ENCODE data around the gene TMOD1.

DNA sequence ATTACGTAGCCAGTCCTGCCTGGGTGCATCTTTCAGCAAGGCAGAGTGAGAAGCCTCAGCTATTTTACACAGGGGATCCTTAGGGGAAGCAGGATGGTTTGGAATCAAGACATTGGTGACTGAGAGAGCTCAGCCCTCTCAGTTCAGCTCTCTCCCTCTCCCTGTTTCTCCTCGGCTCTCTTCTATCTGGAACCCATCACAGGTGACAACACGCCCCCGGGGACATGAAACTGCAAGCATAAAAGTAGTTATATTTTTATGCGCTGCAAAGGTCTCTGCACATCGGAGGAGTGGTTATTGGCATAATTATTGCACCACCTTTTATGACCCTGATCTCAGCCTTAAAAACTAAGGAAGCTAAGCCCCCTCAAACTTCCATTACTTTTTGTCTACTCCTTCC lies 14.2 kb downstream of the TMOD1 start:
- no peak for TF ChIP-seq SNAI2 (CRISPR knock-in tag; IDR thresholded peaks at IDR 0.05)
- TF ChIP-seq ZNF70 (CRISPR knock-in tag; IDR thresholded peaks at IDR 0.05) = no peak
- TF ChIP-seq PPARA (CRISPR knock-in tag; IDR thresholded peaks at IDR 0.05; ENCODE audit: borderline replicate concordance) = no peak
- TF ChIP-seq ZNF8 (CRISPR knock-in tag; IDR thresholded peaks at IDR 0.05) = no peak
- TF ChIP-seq, protein P1, sequence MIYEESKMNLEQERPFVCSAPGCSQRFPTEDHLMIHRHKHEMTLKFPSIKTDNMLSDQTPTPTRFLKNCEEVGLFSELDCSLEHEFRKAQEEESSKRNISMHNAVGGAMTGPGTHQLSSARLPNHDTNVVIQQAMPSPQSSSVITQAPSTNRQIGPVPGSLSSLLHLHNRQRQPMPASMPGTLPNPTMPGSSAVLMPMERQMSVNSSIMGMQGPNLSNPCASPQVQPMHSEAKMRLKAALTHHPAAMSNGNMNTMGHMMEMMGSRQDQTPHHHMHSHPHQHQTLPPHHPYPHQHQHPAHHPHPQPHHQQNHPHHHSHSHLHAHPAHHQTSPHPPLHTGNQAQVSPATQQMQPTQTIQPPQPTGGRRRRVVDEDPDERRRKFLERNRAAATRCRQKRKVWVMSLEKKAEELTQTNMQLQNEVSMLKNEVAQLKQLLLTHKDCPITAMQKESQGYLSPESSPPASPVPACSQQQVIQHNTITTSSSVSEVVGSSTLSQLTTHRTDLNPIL (CRISPR knock-in tag; IDR thresholded peaks at IDR 0.05; ENCODE audit: low read depth) = no peak
- TF ChIP-seq, protein P2, sequence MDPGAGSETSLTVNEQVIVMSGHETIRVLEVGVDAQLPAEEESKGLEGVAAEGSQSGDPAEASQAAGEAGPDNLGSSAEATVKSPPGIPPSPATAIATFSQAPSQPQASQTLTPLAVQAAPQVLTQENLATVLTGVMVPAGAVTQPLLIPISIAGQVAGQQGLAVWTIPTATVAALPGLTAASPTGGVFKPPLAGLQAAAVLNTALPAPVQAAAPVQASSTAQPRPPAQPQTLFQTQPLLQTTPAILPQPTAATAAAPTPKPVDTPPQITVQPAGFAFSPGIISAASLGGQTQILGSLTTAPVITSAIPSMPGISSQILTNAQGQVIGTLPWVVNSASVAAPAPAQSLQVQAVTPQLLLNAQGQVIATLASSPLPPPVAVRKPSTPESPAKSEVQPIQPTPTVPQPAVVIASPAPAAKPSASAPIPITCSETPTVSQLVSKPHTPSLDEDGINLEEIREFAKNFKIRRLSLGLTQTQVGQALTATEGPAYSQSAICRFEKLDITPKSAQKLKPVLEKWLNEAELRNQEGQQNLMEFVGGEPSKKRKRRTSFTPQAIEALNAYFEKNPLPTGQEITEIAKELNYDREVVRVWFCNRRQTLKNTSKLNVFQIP (CRISPR knock-in tag; IDR thresholded peaks at IDR 0.05; ENCODE audit: borderline replicate concordance, low read depth) = no peak
- no peak for TF ChIP-seq ZNF565 (CRISPR knock-in tag; conservative IDR thresholded peaks at IDR 0.05; ENCODE audit: low read depth)
- TF ChIP-seq RARB (CRISPR knock-in tag; IDR thresholded peaks at IDR 0.05) = no peak
- no peak for TF ChIP-seq ESRRG (CRISPR knock-in tag; IDR thresholded peaks at IDR 0.05)
- no peak for TF ChIP-seq CSDC2 (CRISPR knock-in tag; IDR thresholded peaks at IDR 0.05)
- no peak for TF ChIP-seq ZFP30 (CRISPR knock-in tag; IDR thresholded peaks at IDR 0.05)
- no peak for TF ChIP-seq ARNTL (CRISPR knock-in tag; IDR thresholded peaks at IDR 0.05; ENCODE audit: borderline replicate concordance, low read depth)
- TF ChIP-seq ZFP3 (CRISPR knock-in tag; IDR thresholded peaks at IDR 0.05) = no peak
- no peak for TF ChIP-seq ISL1 (CRISPR knock-in tag; IDR thresholded peaks at IDR 0.05)

Data from SK-N-SH treated with all-trans-retinoic acid at 6 μM for 48 hours (cell line).